Measurements from ENCODE around the gene USO1. TPM values are rescaled to one million over a fixed set of nuclear protein-coding genes. Genes with fewer than 3 reads are reported as not detected.

Gene USO1
- total and polyA plus RNA-seq, 4 donors = 29.0 to 102 (median 45.0) TPM

GRCh38 chr4:75696071-75696470 lies 28.3 kb upstream of the USO1 start:
- ATAC-seq (ENCODE audit: insufficient read depth, low FRiP score) = no peak
- no peak for TF ChIP-seq CTCF (IDR thresholded peaks at IDR 0.05; ENCODE audit: control extremely low read depth, extremely low read depth)

GRCh38 chr4:75696581-75696980 lies 27.8 kb upstream of the USO1 start:
- peak overlapping the region in 1 of 2 donors; percentile 17 for H3K27ac ChIP-seq (ENCODE audit: low read depth in 1 of 2, low read length in 1 of 2)
- DNase-seq = no peak
- H3K4me3 ChIP-seq = no peak overlapping the region
- no peaks in the 10 kb centered on the region for H3K27me3 ChIP-seq (ENCODE audit: control insufficient read depth in 3 of 3, insufficient read depth in 3 of 3, low read length in 2 of 3)
- H3K4me1 ChIP-seq (ENCODE audit: control insufficient read depth in 5 of 5, insufficient read depth in 5 of 5, low read length in 5 of 5) = peaks cover 0 to 7% (median 0%) of the 10 kb centered on the region in 5 donors
- no peaks in the 10 kb centered on the region for H3K36me3 ChIP-seq (ENCODE audit: control insufficient read depth in 4 of 4, insufficient read depth in 4 of 4, low read length in 4 of 4)
- H3K9me3 ChIP-seq (ENCODE audit: control insufficient read depth in 4 of 4, insufficient read depth in 3 of 4, low read length in 3 of 4) = no peaks in the 10 kb centered on the region
- no peak for ATAC-seq (ENCODE audit: insufficient read depth, low FRiP score)
- WGBS, 2 donors = 92 to 98% methylated on average over 3 of the region's 3 CpGs
- no peak overlapping the region for H3K9ac ChIP-seq (ENCODE audit: insufficient read depth in 1 of 2, low read length in 2 of 2)
- TF ChIP-seq CTCF (IDR thresholded peaks at IDR 0.05; ENCODE audit: control extremely low read depth, extremely low read depth) = no peak

More at GRCh38 chr4:75696071-75696470, 28.3 kb upstream of the USO1 start:
- peaks cover 0 to 2% (median 0%) of the 10 kb centered on the region in 4 donors for H3K36me3 ChIP-seq (ENCODE audit: control insufficient read depth in 4 of 4, insufficient read depth in 4 of 4, low read length in 4 of 4)
- no peaks in the 10 kb centered on the region for H3K27me3 ChIP-seq (ENCODE audit: control insufficient read depth in 3 of 3, insufficient read depth in 3 of 3, low read length in 2 of 3)
- H3K4me1 ChIP-seq (ENCODE audit: control insufficient read depth in 5 of 5, insufficient read depth in 5 of 5, low read length in 5 of 5) = peaks cover 0 to 7% (median 0%) of the 10 kb centered on the region in 5 donors
- H3K4me3 ChIP-seq = no peak overlapping the region
- 49 to 53% methylated on average over 3 of the region's 3 CpGs for WGBS, 2 donors
- H3K9me3 ChIP-seq (ENCODE audit: control insufficient read depth in 4 of 4, insufficient read depth in 3 of 4, low read length in 3 of 4) = no peaks in the 10 kb centered on the region
- peak overlapping the region in 1 of 2 donors; percentile 17 for H3K27ac ChIP-seq (ENCODE audit: low read depth in 1 of 2, low read length in 1 of 2)
- no peak for DNase-seq
- H3K9ac ChIP-seq (ENCODE audit: insufficient read depth in 1 of 2, low read length in 2 of 2) = no peak overlapping the region

GRCh38 chr4:75698162-75698962 lies 26.0 kb upstream of the USO1 start:
- H3K27ac ChIP-seq (ENCODE audit: low read depth in 1 of 2, low read length in 1 of 2) = peak overlapping the region in 1 of 2 donors; percentile 52
- no peak overlapping the region for H3K9ac ChIP-seq (ENCODE audit: insufficient read depth in 1 of 2, low read length in 2 of 2)
- WGBS, 2 donors = 45 to 57% methylated on average over 6 of the region's 6 CpGs
- DNase-seq (no peak), ATAC-seq (ENCODE audit: insufficient read depth, low FRiP score) (peak; percentile 67)
- H3K27me3 ChIP-seq (ENCODE audit: control insufficient read depth in 3 of 3, insufficient read depth in 3 of 3, low read length in 2 of 3) = no peaks in the 10 kb centered on the region
- no peak for TF ChIP-seq CTCF (IDR thresholded peaks at IDR 0.05; ENCODE audit: control extremely low read depth, extremely low read depth)
- peaks cover 0 to 7% (median 0%) of the 10 kb centered on the region in 5 donors for H3K4me1 ChIP-seq (ENCODE audit: control insufficient read depth in 5 of 5, insufficient read depth in 5 of 5, low read length in 5 of 5)
- no peak overlapping the region for H3K4me3 ChIP-seq
- H3K9me3 ChIP-seq (ENCODE audit: control insufficient read depth in 4 of 4, insufficient read depth in 3 of 4, low read length in 3 of 4) = no peaks in the 10 kb centered on the region
- H3K36me3 ChIP-seq (ENCODE audit: control insufficient read depth in 4 of 4, insufficient read depth in 4 of 4, low read length in 4 of 4) = no peaks in the 10 kb centered on the region

All from lung (tissue), 12 donors.